HG02642 (cell line): ENCODE results near the gene RHBDF1.
"Not testable (repeated sequence)": the region's sequence is repeated elsewhere in the genome, so short reads cannot be mapped to it uniquely, and the experiment has no call there.

Source experiments
- ATAC-seq: cut with Tn5 transposase; IDR thresholded peaks from one replicate; pipeline ENCODE4 v1.9.1; 2021; ENCODE audit warnings: mild to moderate bottlenecking; ENCODE audit not compliant: unreplicated experiment, poor library complexity

RHBDF1 gene

GRCh38 chr16:41439-42068, 30.9 kb downstream of the RHBDF1 start:
- no peak for ATAC-seq

- ATAC-seq = no peak
Measured at GRCh38 chr16:38941-39892, 33.2 kb downstream of the RHBDF1 start.

- ATAC-seq = not testable (repeated sequence)
Measured at GRCh38 chr16:38206-38605, 34.2 kb downstream of the RHBDF1 start.

DNA sequence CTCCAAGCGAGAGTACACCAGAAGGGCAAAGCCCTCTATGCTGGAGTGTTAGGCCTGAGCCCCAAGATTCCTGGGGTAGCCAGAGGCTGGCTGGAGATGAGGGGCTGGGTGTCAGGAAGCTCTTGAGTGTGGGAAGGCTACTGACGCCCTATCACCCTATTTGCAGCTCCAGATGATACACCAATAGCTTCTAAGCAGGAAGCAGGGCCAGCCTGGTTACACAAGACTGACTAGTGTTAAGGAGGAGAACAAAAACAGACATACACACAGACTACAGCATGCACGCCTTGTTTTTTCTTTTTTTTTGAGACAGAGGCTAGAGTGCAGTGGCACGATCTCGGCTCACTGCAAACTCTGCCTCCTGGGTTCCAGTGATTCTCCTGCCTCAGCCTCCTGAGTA, 34.9 kb downstream of the RHBDF1 start:
- ATAC-seq = no peak

- ATAC-seq = no peak
Measured at GRCh38 chr16:36336-36984, 36.0 kb downstream of the RHBDF1 start.

- ATAC-seq = no peak
Measured at GRCh38 chr16:35678-36305, 36.6 kb downstream of the RHBDF1 start.

DNA sequence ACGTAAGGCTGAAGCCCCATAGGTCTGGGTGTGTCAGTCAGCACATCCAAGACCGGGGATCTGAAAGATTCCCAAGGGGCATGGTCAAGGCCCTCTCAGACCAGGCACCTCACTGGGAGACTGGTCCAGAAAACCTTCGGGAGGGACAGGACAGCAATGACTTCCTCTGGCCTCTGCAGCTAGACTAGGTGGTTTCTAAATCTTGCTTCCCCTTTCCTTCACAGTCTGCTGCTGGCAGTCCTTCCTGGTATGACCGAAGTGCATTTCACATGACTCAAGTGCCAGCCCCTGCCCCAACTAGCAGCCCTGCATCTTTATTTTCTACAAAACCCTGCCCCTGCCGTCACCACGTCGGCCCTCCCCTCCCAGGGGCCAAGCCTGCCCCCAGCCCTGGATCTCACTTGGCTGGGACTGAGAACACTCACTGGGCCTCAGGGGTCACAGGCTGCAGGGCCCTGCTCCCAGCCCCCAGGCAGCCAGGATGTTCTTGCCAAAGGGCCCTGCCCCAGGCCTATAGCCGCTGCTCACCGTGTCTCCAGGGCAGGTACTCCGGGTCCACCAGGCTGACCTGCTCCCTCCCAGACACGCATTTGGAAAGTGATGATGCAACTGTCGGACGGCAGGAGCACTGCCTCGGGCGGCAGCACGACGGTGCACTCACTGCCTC, 37.3 kb downstream of the RHBDF1 start:
- ATAC-seq = no peak

DNA sequence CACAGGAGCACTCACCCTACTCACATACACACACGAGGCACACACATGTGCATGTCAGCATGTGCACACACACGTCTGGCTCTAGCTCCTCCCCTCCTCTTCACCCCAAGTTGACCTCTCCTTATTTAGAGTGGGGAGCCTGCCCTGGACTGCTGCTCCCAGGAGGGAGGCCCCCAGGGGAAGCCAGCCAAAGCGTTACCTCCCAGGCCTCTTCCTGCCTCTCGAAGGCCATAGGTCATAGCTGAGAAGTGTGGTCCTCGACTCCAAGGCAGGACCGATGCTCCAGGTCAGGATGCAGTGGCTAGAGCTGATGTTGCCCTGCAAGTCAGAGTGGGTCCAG, 37.8 kb downstream of the RHBDF1 start:
- no peak for ATAC-seq

GRCh38 chr16:33877-34647, 38.4 kb downstream of the RHBDF1 start:
- no peak for ATAC-seq

DNA sequence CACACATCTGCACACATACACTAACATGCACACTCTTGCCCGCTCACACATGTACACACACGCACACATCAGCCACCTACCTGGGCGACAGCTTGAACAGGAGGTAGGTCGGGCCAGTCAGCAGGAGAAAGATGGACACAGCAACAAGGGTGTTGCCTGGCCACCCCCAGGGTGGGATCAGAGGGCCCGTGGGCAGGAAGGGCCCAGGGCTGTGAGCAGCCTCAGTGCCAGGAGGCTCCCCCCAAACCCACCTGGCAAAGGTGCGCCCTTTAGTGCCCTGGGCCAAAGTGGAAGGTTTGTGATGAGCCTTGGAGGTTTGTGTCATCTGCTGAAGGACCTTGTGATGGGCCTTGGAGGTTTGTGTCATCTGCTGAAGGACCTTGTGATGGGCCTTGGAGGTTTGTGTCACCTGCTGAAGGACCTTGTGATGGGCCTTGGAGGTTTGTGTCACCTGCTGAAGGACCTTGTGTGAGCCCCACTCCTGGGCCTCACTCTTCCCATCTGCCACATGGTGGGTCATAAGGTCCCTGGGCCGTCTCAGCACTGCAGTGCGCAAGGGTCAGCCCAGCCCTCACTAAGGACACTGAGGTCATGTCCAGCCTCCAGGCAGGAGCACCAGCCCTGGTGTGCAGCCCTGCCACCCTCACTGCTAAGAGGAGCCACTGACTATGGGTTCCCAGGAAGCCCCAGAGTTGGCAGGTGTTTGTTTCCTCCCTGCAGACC, 39.1 kb downstream of the RHBDF1 start:
- ATAC-seq = not testable (repeated sequence)

GRCh38 chr16:30627-31026, 41.8 kb downstream of the RHBDF1 start:
- ATAC-seq = not testable (repeated sequence)

- ATAC-seq = not testable (repeated sequence)
Measured at GRCh38 chr16:25926-26348, 46.5 kb downstream of the RHBDF1 start.

GRCh38 chr16:24151-24550, 48.3 kb downstream of the RHBDF1 start:
- not testable (repeated sequence) for ATAC-seq

DNA sequence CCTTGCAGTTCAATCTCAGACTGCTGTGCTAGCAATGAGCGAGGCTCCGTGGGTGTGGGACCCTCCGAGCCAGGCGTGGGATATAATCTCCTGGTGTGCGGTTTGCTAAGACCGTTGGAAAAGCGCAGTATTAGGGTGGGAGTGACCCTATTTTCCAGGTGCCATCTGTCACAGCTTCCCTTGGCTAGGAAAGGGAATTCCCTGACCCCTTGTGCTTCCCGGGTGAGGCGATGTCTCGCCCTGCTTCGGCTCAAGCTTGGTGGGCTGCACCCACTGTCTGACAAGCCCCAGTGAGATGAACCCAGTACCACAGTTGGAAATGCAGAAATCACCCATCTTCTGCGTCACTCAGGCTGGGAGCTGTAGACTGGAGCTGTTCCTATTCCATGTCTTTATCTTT, 51.5 kb downstream of the RHBDF1 start:
- ATAC-seq = not testable (repeated sequence)

- ATAC-seq = not testable (repeated sequence)
Measured at GRCh38 chr16:17062-17765, 55.2 kb downstream of the RHBDF1 start.

GRCh38 chr16:10772-11171, 61.7 kb downstream of the RHBDF1 start:
- not testable (repeated sequence) for ATAC-seq

DNA sequence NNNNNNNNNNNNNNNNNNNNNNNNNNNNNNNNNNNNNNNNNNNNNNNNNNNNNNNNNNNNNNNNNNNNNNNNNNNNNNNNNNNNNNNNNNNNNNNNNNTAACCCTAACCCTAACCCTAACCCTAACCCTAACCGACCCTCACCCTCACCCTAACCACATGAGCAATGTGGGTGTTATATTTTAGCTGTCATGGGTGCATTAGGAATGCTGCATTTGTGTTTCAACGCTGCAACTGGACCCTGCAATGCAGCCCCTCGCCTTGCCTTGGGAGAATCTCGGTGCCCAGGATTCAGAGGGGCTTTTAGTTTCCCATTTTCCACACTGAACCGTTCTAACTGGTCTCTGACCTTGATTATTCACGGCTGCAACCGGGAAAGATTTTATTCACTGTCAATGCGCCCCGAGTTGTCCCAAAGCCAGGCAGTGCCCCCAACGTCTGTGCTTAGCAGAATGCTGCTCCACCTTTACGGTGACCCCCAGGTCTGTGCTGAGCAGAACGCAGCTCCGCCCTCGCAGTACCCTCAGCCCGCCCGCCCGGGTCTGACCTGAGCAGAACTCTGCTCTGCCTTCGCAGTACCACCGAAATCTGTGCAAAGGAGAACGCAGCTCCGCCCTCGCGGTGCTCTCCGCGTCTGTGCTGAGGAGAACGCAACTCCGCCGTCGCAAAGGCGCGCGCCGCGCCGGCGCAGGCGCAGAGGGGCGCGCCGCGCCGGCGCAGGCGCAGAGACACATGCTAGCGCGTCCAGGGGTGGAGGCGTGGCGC, 62.3 kb downstream of the RHBDF1 start:
- ATAC-seq = no peak
